ENCODE results near the gene TICAM2. TPM values are rescaled to one million over a fixed set of nuclear protein-coding genes. Genes with fewer than 3 reads are reported as not detected.
A peak's percentile ranks its signal among the peaks of the same experiment; 100 is the strongest.

The TICAM2 gene
- total RNA-seq, 3 donors from 2014 or later, result 1.9 to 4.3 (median 3.5) TPM

- H3K4me3 ChIP-seq, result no peak overlapping the region
- H3K9me3 ChIP-seq, result no peaks in the 10 kb centered on the region
- peaks cover 39% of the 10 kb centered on the region for H3K4me1 ChIP-seq (ENCODE audit: low read depth)
- DNase-seq (no peak), ATAC-seq (peak; percentile 82)
- no peak for TF ChIP-seq CTCF (IDR thresholded peaks at IDR 0.05)
- intact Hi-C loops (cut with DNase I, micrococcal nuclease), result loop anchor here in 1 of 2 donors (10.0 kb wide), 1 partner anchor 108 kb away; no protein-coding TSS in a partner anchor
- H3K36me3 ChIP-seq (ENCODE audit: low read depth), result no peaks in the 10 kb centered on the region
Observed at GRCh38 chr5:115532517-115532916, 69.8 kb downstream of the TICAM2 start.

- no peak for TF ChIP-seq CTCF (IDR thresholded peaks at IDR 0.05)
- H3K4me3 ChIP-seq, result no peak overlapping the region
- H3K4me1 ChIP-seq (ENCODE audit: low read depth), result peaks cover 34% of the 10 kb centered on the region
- DNase-seq (no peak), ATAC-seq (peak; percentile 60)
- intact Hi-C loops (cut with DNase I, micrococcal nuclease), result loop anchor here in 1 of 2 donors (10.0 kb wide), 1 partner anchor 107 kb away; no protein-coding TSS in a partner anchor
- H3K9me3 ChIP-seq, result no peaks in the 10 kb centered on the region
- H3K36me3 ChIP-seq (ENCODE audit: low read depth), result no peaks in the 10 kb centered on the region
Observed at GRCh38 chr5:115531787-115532367, 70.4 kb downstream of the TICAM2 start.

- H3K4me1 ChIP-seq (ENCODE audit: low read depth), result peaks cover 34% of the 10 kb centered on the region
- ATAC-seq (no peak), DNase-seq (no peak)
- H3K9me3 ChIP-seq, result no peaks in the 10 kb centered on the region
- intact Hi-C loops (cut with DNase I, micrococcal nuclease), result loop anchor here in 1 of 2 donors (10.0 kb wide), 1 partner anchor 107 kb away; no protein-coding TSS in a partner anchor
- no peak overlapping the region for H3K4me3 ChIP-seq
- TF ChIP-seq CTCF (IDR thresholded peaks at IDR 0.05), result no peak
- H3K36me3 ChIP-seq (ENCODE audit: low read depth), result no peaks in the 10 kb centered on the region
Observed at GRCh38 chr5:115531380-115531779, 70.9 kb downstream of the TICAM2 start.

- DNase-seq, result no peak
- Histone ChIP-seq H3K4me1 (ENCODE audit: low read depth) (peaks cover 34% of the 10 kb centered on the region), H3K36me3 (ENCODE audit: low read depth) (no peaks in the 10 kb centered on the region), H3K9me3 (no peaks in the 10 kb centered on the region), H3K4me3 (no peak overlapping the region)
- intact Hi-C loops (cut with DNase I, micrococcal nuclease), result loop anchor here in 1 of 2 donors (10.0 kb wide), 1 partner anchor 106 kb away; no protein-coding TSS in a partner anchor
- no peak for ATAC-seq
- TF ChIP-seq CTCF (IDR thresholded peaks at IDR 0.05), result no peak
Observed at GRCh38 chr5:115530426-115530825, 71.9 kb downstream of the TICAM2 start.

Other genes starting within 250 kb of the TICAM2 start
- 10 to 100 TPM; 31.1 to 37.7 (median 33.5) TPM for gene FEM1C, start 57.7 kb downstream of the TICAM2 start, total RNA-seq
- gene TMED7, start 23.6 kb upstream of the TICAM2 start, total RNA-seq, result 100 to 1,000 TPM in 2 of 3 donors, 10 to 100 TPM in 1; 89.0 to 113 (median 104) TPM
- gene CDO1, start 214.2 kb upstream of the TICAM2 start, total RNA-seq, result 1 to 10 TPM in 2 of 3 donors, not detected in 1; 2.0 to 3.0 TPM
- gene ATG12, start 239.1 kb upstream of the TICAM2 start, total RNA-seq, result 10 to 100 TPM; 31.9 to 39.2 (median 37.5) TPM
- 10 to 100 TPM; 75.5 to 94.8 (median 76.2) TPM for gene AP3S1, start 239.5 kb upstream of the TICAM2 start, total RNA-seq